ENCODE data around the gene DNAJB5.

Gene DNAJB5

GRCh38 chr9:34984049-34984448 lies 5.5 kb upstream of the DNAJB5 start:
- DNase-seq (ENCODE audit: low spot score), result peak; percentile 48

- DNase-seq (ENCODE audit: low spot score), result peak; percentile 56
These were observed 4.1 kb upstream of the DNAJB5 start for GRCh38 chr9:34985311-34985899.

- no peak for DNase-seq (ENCODE audit: low spot score)
These were observed 3.0 kb upstream of the DNAJB5 start for GRCh38 chr9:34986540-34987047.

- no peak for DNase-seq (ENCODE audit: low spot score)
These were observed 2.2 kb upstream of the DNAJB5 start for GRCh38 chr9:34987160-34987901.

- no peak for DNase-seq (ENCODE audit: low spot score)
These were observed 1.1 kb upstream of the DNAJB5 start for GRCh38 chr9:34988218-34989002.

DNA sequence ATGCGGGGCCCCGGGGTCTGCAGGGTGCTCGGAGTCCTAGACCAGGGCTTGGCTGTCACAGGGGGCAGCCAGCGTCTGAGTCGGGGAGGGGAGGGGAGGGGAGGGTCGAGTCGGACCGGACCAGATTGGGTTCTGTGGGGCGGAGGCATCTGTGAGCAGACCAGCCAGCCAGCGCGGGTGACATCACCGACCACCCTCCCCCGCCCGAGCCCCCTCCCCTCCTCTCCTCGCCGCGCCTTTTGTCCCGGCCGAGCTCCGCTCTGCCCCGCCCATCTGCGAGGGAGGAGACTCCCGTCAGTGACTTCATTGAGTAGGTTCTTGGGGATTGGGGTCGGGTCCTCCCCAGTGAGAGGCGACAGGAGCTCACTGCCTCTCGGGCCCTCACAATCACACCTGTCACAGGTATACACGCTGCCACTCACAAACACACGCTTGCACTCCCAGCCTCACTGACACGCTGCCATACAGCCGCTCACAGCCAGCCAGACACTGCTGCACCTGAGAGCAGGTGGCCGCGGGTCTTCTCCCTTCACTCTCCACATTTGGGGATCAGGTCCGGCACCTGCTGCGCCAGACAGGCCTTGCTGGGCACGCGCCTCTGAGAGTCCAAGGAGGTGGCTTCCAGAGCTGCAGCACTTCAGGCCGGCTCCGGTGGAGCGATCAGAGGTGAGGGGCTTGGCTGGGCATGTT lies 546 bp downstream of the DNAJB5 start:
- DNase-seq (ENCODE audit: low spot score), result peak; percentile 25

- DNase-seq (ENCODE audit: low spot score), result no peak
These were observed 1.5 kb downstream of the DNAJB5 start for GRCh38 chr9:34990908-34991606.

GRCh38 chr9:34991607-34992375 lies 2.2 kb downstream of the DNAJB5 start:
- DNase-seq (ENCODE audit: low spot score), result peak; percentile 24

DNA sequence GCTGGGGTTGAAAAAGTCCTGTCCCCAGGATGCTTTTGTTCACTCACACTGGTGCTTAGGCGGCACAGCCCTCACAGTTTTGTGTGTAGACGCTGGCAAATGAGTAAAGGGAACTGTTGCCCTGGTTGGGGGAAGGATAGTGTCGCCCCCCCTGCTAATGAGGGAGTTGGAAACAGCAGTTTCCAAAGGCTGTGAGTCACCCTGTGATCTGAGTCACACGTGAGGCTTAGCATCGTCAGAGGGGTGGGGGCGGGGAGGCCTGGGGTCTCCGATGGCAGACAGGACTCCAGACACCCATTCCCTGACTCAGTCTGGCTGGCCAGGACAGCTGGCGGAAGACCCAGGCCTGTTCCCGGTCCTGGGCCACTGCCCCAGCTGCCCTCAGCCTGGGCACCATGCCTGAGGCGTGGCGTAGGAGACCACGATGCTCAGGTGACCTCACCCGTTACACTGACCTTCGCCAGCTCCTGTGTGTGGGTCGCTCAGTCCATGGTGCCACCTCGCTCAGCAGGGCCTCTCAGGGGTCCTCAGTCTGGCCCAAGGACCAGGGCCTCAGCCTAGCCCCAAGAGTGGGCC lies 2.9 kb downstream of the DNAJB5 start:
- DNase-seq (ENCODE audit: low spot score), result peak; percentile 89

- no peak for DNase-seq (ENCODE audit: low spot score)
These were observed 4.1 kb downstream of the DNAJB5 start for GRCh38 chr9:34993502-34994259.

DNA sequence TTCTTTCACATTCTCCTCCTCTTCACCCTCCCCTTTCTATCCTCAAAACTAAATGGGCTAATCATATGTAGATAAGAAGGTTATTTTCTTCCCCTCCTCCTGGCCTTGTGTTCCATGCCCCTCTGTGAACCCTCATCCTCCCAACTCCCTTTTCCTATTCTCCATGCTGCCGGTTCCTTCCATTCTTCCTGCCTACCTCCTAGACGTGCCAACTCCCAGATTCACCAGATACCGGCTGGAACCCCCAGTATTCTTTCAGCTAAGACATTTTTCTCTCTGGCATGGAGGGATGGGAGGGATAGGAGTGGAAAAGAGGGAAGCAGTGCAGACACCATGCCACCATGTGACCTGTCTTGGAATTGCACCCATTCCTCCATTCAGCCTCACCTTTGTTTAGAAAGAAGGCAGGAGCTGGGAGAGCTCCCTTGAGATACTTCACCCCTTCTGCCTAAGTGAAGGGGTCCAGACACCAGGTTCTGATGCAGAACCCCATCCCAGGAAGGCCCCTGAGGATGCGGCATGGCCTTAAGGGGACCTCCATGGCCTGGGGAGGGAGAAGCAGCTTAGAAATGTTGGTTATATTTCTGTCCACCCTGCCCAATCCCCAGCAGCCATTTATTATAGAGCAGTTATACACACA lies 4.8 kb downstream of the DNAJB5 start:
- DNase-seq (ENCODE audit: low spot score), result peak; percentile 62

GRCh38 chr9:34994900-34995669 lies 5.5 kb downstream of the DNAJB5 start:
- DNase-seq (ENCODE audit: low spot score), result no peak

- no peak for DNase-seq (ENCODE audit: low spot score)
These were observed 6.1 kb downstream of the DNAJB5 start for GRCh38 chr9:34995670-34996060.

- no peak for DNase-seq (ENCODE audit: low spot score)
These were observed 6.8 kb downstream of the DNAJB5 start for GRCh38 chr9:34996181-34996904.

- DNase-seq (ENCODE audit: low spot score), result no peak
These were observed 7.3 kb downstream of the DNAJB5 start for GRCh38 chr9:34996905-34997279.

DNA sequence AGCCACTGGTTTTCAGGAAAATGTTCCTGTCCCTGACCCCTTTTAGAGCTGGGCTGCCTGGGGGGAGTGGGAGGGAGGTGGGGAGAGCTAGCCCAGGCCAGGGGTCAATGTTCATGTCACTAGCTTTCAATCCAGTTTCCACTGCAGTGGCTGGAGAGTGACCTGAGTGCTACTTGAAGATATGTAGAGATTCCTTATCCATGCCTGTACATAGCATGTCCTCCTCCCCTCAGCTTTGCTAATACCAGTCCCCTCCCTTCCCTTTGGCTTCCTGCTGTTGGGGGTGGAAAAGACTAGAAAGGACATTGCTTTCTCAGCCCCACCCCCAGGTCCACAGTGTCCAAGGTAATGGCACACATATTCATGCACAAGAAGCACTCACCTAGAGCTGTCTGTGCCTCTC lies 7.8 kb downstream of the DNAJB5 start:
- DNase-seq (ENCODE audit: low spot score), result no peak

DNA sequence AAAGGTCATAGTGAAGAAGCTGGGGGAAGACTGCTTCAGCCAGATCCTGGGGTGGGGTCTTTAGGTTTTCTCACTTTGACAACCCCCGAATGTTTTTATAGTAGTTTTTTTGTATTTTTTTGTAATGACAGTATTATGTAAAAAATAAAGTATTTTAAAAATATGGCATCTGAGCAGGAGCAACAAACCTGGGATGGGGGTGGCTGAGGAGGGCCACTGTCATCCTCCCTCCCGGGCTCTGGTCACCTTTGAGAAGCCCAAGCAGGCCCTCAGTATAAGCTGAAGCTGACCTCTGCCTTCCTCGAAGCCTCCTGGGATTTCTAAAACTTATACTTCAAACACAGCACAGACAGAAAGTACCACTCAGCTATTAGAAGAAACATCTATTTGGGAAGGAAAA lies 8.7 kb downstream of the DNAJB5 start:
- DNase-seq (ENCODE audit: low spot score), result no peak

DNA sequence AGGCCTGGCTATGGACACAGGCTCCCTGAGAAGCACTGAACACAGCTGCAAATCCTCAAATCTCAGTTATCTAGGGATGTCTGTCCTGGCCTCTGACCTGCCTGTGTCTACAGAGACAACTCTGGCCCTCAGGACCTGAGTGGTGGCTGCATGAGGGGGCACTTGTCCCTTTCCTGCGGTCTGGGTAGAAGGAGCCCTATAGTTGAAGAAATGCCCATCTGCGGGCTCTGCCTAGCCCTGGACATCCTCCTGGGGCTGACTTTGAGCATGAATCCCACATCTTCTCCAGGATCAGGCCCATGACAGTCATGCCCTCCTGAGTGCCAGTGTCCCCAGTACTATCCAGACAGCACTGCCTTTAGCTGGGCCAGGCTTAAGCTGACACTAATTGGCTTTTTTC lies 10.0 kb downstream of the DNAJB5 start:
- no peak for DNase-seq (ENCODE audit: low spot score)

All from RKO (cell line).